Osteocyte (in vitro differentiated cells): ENCODE data around the gene PSKH1. TPM values are rescaled to one million over a fixed set of nuclear protein-coding genes. Genes with fewer than 3 reads are reported as not detected.

Experiments
- DNase-seq: peaks from one replicate; pipeline ENCODE4 v3.0.0; 2021; ENCODE audit warnings: mixed read lengths; ENCODE audit not compliant: unreplicated experiment; ENCODE audit errors: extremely low spot score
- H3K27ac Mint-ChIP-seq: one replicate; pipeline ENCODE4 v1.8.0; 2021; ENCODE audit warnings: mild to moderate bottlenecking, mixed read lengths; ENCODE audit not compliant: unreplicated experiment
- H3K27me3 Mint-ChIP-seq: one replicate; pipeline ENCODE4 v1.8.0; 2021; ENCODE audit warnings: mixed read lengths; ENCODE audit not compliant: unreplicated experiment
- H3K36me3 Mint-ChIP-seq: one replicate; pipeline ENCODE4 v1.8.0; 2021; ENCODE audit warnings: mixed read lengths; ENCODE audit not compliant: unreplicated experiment
- H3K4me1 Mint-ChIP-seq: one replicate; pipeline ENCODE4 v1.8.0; 2021; ENCODE audit warnings: mixed read lengths; ENCODE audit not compliant: unreplicated experiment
- H3K4me3 Mint-ChIP-seq: one replicate; pipeline ENCODE4 v1.8.0; 2021; ENCODE audit warnings: mild to moderate bottlenecking, moderate library complexity, mixed read lengths; ENCODE audit not compliant: unreplicated experiment
- H3K9me3 Mint-ChIP-seq: one replicate; pipeline ENCODE4 v1.8.0; 2021; ENCODE audit warnings: mixed read lengths; ENCODE audit not compliant: unreplicated experiment
- total RNA-seq: library from RNA; stranded (reverse); gene quantifications from 2 replicates; pipeline ENCODE4 v1.2.1, GENCODE V29; 2021
- TF ChIP-seq, protein P1 (sequence below): fragments of 200-600 bp; sonication (generic); IDR thresholded peaks from 2 replicates; pipeline ENCODE4 v1.5.0; 2021; ENCODE audit warnings: antibody characterized with exemption, mild to moderate bottlenecking, moderate library complexity

The PSKH1 gene
- total RNA-seq, 1 donor from 2014 or later = 45.5 TPM

DNA sequence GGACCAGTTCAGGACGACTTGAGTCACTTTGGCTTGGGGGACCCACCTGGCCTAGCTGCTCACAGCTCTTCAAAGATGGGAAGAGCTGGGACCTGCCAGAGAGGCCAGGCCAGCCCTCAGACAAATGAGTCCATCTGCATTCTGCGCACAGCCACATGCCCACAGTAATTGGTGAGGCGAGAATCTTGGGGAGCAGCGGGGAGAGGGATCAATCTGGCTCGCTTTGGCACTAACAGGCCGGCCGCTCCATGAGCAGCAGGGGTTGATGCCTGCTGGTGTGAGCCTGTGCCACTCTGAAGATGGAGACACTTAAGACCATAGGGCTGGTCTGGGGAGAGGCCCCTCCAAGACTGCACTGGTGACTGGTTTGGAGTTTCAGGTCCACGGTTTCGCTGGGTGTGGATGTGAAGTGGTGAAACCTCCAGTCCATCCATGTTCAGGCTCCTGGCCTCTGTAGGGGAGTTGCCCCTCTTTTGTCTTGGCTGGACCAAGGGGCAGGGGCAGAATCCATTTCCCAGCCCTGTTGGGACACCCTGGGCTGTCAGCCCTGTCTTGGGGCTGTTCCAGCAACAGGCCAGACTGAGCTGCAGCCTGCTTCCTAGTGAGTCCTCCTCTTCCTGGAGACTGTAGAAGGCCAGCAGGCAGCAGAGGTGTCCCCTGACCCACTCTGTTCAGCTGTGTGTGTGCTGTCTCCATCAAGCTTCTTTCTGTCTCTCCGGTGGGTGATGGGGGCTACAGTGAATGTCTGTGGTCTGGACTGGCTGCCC lies 31.3 kb downstream of the PSKH1 start:
- Mint-ChIP-seq H3K4me3 (no peak overlapping the region), H3K9me3 (no peaks in the 10 kb centered on the region), H3K27me3 (no peaks in the 10 kb centered on the region), H3K27ac (peak overlapping the region; percentile 18), H3K4me1 (peaks cover 11% of the 10 kb centered on the region), H3K36me3 (peaks cover 2% of the 10 kb centered on the region)
- TF ChIP-seq, protein P1, sequence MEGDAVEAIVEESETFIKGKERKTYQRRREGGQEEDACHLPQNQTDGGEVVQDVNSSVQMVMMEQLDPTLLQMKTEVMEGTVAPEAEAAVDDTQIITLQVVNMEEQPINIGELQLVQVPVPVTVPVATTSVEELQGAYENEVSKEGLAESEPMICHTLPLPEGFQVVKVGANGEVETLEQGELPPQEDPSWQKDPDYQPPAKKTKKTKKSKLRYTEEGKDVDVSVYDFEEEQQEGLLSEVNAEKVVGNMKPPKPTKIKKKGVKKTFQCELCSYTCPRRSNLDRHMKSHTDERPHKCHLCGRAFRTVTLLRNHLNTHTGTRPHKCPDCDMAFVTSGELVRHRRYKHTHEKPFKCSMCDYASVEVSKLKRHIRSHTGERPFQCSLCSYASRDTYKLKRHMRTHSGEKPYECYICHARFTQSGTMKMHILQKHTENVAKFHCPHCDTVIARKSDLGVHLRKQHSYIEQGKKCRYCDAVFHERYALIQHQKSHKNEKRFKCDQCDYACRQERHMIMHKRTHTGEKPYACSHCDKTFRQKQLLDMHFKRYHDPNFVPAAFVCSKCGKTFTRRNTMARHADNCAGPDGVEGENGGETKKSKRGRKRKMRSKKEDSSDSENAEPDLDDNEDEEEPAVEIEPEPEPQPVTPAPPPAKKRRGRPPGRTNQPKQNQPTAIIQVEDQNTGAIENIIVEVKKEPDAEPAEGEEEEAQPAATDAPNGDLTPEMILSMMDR = no peak
- DNase-seq = no peak

DNA sequence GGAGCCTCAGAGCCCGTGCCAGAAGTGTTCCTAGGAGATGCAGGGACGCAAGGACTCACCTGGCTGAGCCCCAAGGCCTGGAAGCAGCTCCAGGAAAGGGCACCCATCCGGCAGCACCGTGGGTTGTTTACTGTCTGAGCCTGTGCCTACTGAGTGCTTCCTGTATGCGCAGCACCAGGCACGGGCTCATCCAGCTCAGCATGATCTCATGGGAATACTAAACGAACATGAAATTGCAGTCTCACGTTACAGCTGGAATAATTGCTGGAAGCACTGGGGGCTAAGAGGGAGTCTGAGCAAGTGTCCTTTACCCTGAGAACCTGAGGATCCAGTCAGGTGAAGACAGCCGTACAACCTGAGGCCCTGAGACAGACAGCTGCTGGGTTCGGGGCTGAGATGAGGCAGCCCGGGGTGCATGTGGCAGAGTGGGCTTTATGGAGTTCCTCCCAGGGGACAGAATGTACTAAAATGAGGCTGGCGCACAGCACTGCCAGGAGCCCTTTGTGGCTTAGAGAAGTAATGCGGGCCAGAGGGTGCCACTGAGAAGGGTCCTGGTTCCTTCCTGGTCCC lies 33.2 kb downstream of the PSKH1 start:
- DNase-seq = no peak
- Mint-ChIP-seq H3K4me3 (no peak overlapping the region), H3K9me3 (no peaks in the 10 kb centered on the region), H3K27ac (peak overlapping the region; percentile 35), H3K4me1 (peaks cover 11% of the 10 kb centered on the region), H3K36me3 (peaks cover 4% of the 10 kb centered on the region), H3K27me3 (no peaks in the 10 kb centered on the region)
- TF ChIP-seq, protein P1 = no peak

DNA sequence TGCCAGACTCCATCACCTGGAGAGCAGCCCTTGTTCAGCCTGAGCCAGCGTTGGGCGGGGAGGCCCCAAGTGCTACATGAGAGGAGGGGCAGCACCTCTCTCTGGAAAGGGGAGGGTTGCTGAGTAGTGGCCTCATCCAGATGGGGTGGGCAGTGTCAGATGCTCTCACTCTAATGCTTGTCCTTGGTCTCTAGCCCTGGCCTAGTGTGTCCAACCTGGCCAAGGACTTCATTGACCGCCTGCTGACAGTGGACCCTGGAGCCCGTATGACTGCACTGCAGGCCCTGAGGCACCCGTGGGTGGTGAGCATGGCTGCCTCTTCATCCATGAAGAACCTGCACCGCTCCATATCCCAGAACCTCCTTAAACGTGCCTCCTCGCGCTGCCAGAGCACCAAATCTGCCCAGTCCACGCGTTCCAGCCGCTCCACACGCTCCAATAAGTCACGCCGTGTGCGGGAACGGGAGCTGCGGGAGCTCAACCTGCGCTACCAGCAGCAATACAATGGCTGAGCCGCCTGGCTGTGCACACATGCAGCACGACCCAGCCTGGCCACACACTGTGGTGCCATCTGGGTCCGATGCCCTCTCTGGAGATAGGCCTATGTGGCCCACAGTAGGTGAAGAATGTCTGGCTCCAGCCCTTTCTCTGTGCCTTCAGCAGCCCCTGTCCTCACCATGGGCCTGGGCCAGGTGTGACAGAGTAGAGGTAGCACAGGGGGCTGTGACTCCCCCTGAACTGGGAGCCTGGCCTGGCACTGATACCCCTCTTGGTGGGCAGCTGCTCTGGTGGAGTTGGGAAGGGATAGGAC lies 34.3 kb downstream of the PSKH1 start:
- TF ChIP-seq, protein P1 = no peak
- no peaks in the 10 kb centered on the region for H3K27me3 Mint-ChIP-seq
- no peak overlapping the region for H3K4me3 Mint-ChIP-seq
- no peaks in the 10 kb centered on the region for H3K9me3 Mint-ChIP-seq
- no peak overlapping the region for H3K27ac Mint-ChIP-seq
- H3K4me1 Mint-ChIP-seq = peaks cover 11% of the 10 kb centered on the region
- H3K36me3 Mint-ChIP-seq = peaks cover 4% of the 10 kb centered on the region
- no peak for DNase-seq

DNA sequence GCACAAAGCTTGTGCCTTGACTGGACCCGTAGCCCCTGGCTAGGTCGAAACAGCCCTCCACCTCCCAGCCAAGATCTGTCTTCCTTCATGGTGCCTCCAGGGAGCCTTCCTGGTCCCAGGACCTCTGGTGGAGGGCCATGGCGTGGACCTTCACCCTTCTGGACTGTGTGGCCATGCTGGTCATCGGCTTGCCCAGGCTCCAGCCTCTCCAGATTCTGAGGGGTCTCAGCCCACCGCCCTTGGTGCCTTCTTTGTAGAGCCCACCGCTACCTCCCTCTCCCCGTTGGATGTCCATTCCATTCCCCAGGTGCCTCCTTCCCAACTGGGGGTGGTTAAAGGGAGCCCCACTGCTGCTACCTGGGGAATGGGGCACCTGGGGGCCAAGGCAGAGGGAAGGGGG lies 35.1 kb downstream of the PSKH1 start:
- DNase-seq = no peak
- TF ChIP-seq, protein P1 = no peak
- no peak overlapping the region for H3K4me3 Mint-ChIP-seq
- peaks cover 11% of the 10 kb centered on the region for H3K4me1 Mint-ChIP-seq
- H3K27ac Mint-ChIP-seq = no peak overlapping the region
- no peaks in the 10 kb centered on the region for H3K9me3 Mint-ChIP-seq
- peaks cover 4% of the 10 kb centered on the region for H3K36me3 Mint-ChIP-seq
- H3K27me3 Mint-ChIP-seq = no peaks in the 10 kb centered on the region
